Adrenal gland (tissue), 5 donors: Measurements from ENCODE around the gene MBD3L2B.

Experiments
- POLR2A ChIP-seq, 2 donors: fragments of 450-650 bp; IDR thresholded peaks; one replicate each; pipeline ENCODE4 v1.6.1; 2017; ENCODE audit warnings: antibody characterized with exemption in 2 of 2, mild to moderate bottlenecking in 2 of 2, moderate library complexity in 1 of 2
- TF ChIP-seq, protein P1 (sequence below), 6 experiments: fragments of 450-650 bp in 4 of 6; fragments of 200-600 bp in 2 of 6; sonication (generic) in 1 of 6; IDR thresholded peaks; 1 replicate in 5 of 6; 2 replicates in 1 of 6; pipeline versions ENCODE4 v1.5.1 to v1.8.0; 2016 to 2021; ENCODE audit warnings: antibody characterized with exemption in 6 of 6, mild to moderate bottlenecking in 2 of 6, moderate library complexity in 1 of 6
- donor health status: DM: no; HTN: no; CAD: no.

DNA sequence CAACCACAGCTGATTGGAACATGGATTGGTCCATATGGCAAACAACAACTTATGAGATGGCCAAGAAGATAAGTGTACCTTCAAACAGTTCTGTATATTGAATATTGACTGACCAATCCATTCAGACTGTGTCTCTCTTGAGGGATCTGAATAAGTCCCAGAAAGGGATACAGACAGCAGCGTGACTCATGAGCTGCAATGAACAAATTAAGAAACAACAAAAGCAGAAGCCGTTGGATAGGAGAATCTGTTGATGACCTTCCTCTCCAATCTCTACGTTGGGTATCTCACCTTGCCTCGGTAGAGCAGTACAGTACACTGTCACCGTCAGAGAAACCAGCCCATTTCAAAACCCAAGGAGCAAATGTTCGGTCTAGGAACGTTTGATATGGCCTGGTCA lies 21.3 kb downstream of the MBD3L2B start:
- TF ChIP-seq, protein P1, sequence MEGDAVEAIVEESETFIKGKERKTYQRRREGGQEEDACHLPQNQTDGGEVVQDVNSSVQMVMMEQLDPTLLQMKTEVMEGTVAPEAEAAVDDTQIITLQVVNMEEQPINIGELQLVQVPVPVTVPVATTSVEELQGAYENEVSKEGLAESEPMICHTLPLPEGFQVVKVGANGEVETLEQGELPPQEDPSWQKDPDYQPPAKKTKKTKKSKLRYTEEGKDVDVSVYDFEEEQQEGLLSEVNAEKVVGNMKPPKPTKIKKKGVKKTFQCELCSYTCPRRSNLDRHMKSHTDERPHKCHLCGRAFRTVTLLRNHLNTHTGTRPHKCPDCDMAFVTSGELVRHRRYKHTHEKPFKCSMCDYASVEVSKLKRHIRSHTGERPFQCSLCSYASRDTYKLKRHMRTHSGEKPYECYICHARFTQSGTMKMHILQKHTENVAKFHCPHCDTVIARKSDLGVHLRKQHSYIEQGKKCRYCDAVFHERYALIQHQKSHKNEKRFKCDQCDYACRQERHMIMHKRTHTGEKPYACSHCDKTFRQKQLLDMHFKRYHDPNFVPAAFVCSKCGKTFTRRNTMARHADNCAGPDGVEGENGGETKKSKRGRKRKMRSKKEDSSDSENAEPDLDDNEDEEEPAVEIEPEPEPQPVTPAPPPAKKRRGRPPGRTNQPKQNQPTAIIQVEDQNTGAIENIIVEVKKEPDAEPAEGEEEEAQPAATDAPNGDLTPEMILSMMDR (IDR thresholded peaks at IDR 0.05), result no peak
- TF ChIP-seq POLR2A (IDR thresholded peaks at IDR 0.05), result no peak
